GM12872 (cell line): ENCODE data around the gene GAS2L3.

Experiments used
- TF ChIP-seq, protein P1 (sequence below): IDR thresholded peaks from 3 replicates; pipeline ENCODE4 v1.5.1; 2011; ENCODE audit warnings: low read depth, mild to moderate bottlenecking, low read length, moderate library complexity; ENCODE audit not compliant: insufficient read depth

The GAS2L3 gene

GRCh38 chr12:100612606-100613005 lies 39.1 kb downstream of the GAS2L3 start:
- TF ChIP-seq, protein P1, sequence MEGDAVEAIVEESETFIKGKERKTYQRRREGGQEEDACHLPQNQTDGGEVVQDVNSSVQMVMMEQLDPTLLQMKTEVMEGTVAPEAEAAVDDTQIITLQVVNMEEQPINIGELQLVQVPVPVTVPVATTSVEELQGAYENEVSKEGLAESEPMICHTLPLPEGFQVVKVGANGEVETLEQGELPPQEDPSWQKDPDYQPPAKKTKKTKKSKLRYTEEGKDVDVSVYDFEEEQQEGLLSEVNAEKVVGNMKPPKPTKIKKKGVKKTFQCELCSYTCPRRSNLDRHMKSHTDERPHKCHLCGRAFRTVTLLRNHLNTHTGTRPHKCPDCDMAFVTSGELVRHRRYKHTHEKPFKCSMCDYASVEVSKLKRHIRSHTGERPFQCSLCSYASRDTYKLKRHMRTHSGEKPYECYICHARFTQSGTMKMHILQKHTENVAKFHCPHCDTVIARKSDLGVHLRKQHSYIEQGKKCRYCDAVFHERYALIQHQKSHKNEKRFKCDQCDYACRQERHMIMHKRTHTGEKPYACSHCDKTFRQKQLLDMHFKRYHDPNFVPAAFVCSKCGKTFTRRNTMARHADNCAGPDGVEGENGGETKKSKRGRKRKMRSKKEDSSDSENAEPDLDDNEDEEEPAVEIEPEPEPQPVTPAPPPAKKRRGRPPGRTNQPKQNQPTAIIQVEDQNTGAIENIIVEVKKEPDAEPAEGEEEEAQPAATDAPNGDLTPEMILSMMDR = no peak

GRCh38 chr12:100624571-100624970 lies 51.1 kb downstream of the GAS2L3 start:
- TF ChIP-seq, protein P1 = no peak

GRCh38 chr12:100632445-100632892 lies 59.0 kb downstream of the GAS2L3 start:
- TF ChIP-seq, protein P1 = no peak

DNA sequence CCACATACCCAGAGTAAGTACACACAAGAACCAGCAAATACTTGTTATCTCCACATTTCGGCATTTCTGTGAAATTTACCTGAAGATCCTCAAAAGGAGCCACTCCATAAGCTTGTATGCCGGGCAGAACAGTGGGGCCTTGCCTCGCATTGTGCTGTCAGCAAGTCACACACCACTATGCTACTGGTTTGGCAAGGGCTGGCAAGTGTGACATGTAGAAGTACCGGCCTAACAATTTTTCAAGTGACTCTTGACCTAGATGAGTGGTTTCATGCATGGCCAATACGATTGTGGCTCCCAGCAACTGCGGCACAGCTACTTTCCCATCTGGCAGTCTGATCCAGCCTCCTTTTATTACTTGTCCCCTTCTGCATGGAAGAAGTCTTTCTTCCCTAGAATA lies 69.8 kb downstream of the GAS2L3 start:
- TF ChIP-seq, protein P1 = no peak

DNA sequence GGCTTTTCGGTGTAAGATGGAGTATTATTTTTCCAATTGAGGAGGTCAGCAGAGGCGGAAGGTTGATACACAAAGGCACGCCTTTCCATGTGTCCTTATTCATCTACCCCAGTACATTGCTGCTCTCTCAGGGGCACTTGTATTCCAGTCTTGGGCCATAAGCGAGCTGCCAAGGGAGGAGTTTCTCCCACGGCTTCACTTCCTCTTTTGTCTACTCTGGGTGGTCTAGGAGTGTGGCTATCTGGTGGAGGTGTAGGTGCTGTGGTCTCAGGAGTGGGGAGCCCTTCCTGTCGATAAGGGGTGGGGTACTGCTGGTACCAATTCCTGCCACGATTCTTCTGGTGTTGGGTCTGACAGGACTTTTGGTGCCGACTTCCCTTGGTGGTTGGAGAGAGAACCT lies 73.4 kb downstream of the GAS2L3 start:
- TF ChIP-seq, protein P1 = no peak

GRCh38 chr12:100651108-100651507 lies 77.6 kb downstream of the GAS2L3 start:
- TF ChIP-seq, protein P1 = peak; percentile 40; the same call in 2 of the 3 replicates

DNA sequence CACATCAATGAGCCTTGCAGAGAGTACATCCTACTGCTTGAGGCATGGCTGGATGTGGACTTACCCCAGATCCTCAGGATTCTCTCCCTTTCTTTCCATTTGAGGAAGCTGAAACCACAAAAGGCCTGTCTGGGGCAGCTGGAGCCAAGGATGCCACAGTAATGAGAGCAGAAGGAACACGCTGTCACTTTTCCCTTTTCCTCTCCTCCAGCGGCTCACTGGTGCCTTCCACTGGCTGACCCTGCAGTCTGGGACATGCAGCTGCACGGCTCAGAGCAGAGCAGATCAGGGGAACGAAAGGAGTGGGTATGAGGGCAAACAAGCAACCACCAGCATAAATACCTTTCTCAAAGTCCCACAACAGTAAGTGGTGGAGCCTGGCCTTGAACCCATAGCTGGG lies 78.2 kb downstream of the GAS2L3 start:
- TF ChIP-seq, protein P1 = no peak

GRCh38 chr12:100652488-100652887 lies 79.0 kb downstream of the GAS2L3 start:
- TF ChIP-seq, protein P1 = no peak
